GM15510 (cell line): ENCODE measurements around the gene LMAN1L.

ENCODE experiments used
- POLR2A ChIP-seq: IDR thresholded peaks from 3 replicates; pipeline ENCODE4 v1.6.1; 2011; ENCODE audit warnings: borderline replicate concordance; ENCODE audit not compliant: insufficient read length; ENCODE audit errors: extremely low read depth

Gene LMAN1L

DNA sequence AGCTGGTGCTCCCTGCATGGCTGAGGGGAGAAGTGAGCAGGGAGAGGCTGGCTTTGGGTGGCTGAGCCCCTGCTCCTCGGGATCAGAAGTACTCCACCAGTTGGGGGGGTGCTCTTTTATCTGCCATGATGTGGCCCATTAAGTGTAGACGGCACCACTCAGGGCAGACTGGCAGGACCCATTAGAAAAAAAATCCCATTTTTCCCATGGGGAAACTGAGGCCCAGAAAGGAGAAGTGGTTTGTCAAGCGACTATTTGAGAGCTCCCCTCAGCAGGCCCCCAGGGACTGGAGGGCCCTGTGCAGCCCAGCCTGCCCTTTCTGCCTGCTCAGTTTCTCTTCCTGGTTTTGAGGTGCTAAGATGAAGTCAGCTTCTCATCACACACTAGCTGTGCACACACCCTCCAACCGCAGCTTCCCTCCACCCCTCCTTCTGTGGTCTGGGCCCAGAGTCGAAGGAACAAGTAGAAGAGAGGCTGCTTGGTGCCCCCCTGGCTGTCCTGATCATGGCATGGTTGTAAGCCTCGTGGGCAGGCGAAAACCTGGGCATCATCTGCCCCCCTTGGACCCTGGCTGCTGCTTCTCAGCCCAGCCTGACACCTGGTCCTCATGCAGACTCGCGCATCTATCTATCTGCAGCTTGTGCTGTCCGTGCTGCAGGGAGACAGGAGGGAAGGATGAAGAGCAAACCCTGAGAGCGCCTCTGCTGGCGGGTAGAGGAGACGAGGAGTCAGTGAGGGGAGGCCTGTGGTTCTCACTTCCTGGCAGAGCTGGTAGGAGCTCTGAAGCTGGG lies 25.2 kb upstream of the LMAN1L start:
- TF ChIP-seq POLR2A: peak; percentile 34

DNA sequence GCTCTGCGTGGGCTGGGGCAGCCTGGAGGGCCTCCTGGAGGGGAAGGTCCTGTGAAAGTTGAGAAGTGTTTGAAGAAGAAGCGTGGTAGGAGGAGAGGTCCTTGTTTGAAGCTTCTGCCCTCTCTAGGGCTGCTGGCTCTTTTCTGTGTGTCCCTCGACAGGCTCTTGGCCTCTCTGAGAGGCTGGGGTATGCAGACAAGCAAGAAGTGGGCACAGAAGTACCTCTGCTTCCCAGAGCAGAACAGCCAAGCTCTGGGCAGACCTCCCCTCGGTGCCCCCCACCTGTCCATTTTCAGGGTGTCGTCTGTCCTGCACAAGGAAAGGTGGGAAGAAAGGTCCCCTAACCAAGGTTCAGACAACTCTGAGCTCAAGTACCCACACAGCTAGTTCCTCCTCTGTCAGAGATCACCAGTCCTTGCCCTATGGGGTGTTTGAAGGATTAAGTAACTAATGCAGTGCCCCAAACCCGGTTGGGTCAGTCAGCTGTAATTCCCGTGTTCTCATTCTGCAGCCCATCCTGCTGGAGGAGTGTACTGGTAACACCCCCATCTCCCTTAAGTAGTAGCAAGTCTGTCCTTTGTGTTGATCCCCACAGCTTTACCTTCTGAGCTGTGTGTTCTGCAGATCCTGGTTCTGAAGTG lies 24.5 kb upstream of the LMAN1L start:
- peak; percentile 24 for TF ChIP-seq POLR2A

DNA sequence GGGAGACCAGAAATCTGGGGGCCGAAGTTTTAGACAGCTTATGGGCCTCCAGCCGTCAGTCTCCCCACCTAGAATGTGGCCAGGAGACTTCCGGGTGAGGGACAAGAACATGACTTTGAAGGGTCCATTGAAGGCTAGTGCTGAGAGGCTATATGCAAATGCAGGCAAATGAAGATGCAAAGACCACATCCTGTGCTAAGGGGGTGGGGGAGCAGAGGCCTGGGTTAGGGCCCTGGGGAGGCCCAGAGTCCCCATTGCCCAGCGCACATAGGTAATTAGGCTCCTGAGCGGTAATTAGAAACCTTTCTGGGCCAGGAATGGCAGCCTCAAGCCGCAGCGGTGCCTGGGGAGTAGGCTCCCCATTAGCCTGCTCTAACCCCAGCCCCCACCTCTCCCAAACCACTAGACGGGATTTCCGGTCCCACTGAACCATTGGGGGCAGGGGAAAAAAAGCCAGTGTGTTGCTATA lies 23.9 kb upstream of the LMAN1L start:
- TF ChIP-seq POLR2A: peak; percentile 88

DNA sequence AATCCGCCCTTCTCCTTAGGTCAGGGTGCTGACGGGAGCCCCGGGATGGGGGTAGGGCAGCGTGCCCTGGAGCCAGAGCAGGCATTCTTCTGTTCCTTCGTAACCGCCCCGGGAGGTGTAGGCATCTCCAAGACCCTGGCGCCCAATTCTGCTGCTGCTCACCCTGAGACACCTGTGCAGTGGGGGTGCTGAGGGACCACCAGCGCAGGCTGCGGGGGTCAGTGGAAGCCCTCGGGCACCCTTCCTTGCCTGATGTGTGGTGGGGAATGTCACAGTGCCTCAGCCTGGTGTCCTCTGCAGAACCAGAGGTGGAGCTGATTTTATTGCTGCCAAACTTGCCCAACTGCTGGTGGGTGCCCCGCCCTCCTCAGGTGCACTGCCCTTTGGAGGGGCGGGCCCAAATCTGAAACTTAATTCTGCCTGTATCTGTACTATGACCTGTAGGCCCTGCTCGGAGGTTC lies 23.4 kb upstream of the LMAN1L start:
- peak; percentile 54 for TF ChIP-seq POLR2A

DNA sequence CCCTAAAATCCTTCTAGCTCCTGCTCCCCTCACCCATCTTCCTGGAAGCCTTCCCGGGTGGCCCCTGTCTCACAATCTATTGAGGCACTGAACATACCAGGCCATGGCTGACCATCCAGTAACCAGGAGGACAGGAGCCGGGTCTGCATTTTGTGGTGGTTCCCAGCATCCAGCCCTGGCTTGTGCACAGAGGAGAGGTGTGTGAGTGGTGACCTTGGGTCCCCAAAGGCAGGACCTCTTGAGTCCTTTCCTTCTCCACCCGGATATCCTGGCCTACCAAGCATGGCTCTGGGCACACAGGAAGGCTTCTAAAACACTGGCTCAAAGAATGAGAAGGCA lies 22.9 kb upstream of the LMAN1L start:
- TF ChIP-seq POLR2A: no peak

DNA sequence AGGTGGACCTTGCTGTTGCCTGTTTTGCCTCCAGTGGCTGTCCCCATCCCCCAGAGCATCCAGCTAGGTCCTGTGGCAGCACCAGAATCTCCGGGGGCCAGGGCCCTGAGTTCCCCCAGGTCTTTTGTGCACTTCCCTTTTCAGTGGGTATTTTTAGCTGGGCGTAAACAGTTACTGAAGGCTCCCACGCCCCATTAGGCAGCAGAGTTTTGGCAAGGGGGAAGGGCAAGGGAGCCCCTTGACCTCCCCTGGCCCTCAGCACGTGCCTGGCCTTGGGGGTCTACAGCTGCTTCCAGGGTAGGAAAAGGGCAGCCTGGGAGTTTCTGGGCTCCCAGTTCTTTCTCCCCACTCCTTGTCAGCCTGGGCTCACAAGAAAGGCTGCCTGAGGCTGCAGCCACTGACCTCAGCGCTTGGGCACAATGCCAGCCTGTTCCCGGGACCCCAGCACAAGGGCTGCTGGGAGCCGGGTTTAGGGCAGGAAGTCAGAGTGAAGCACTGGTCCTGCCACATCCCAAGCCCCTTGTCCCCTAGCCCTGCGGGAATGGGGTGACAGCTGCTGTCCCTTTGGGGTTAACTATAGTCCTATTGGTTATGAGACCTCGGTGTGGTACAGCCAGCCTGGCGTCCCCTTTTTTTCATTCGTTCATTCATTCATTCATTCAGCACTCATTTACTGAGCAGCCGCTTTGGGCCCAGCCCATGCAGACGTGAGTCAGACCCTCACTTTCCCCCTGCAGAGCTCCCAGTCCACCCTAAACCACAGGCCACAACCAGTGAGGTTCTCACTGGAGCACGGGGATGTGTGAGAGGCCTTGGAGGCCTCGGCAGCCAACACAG lies 22.3 kb upstream of the LMAN1L start:
- no peak for TF ChIP-seq POLR2A

DNA sequence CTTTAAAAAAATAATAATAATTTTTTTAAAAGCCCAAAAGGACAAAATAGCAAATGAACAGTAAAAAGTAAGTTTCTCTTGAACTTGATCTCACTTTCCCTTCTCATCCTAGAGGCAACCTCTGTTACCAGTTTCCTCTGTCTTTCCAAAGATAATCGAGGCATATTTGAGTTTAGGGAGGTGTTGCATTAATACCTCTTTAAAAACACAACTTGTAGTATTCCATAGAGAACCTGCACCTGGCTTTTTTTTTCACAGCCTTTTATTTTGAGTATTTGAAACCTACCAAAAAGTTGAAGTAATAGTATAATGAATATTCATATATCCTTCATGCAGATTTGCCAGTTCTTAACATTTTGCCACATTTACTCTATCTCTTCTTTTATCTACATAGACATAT lies 21.6 kb upstream of the LMAN1L start:
- TF ChIP-seq POLR2A: no peak

DNA sequence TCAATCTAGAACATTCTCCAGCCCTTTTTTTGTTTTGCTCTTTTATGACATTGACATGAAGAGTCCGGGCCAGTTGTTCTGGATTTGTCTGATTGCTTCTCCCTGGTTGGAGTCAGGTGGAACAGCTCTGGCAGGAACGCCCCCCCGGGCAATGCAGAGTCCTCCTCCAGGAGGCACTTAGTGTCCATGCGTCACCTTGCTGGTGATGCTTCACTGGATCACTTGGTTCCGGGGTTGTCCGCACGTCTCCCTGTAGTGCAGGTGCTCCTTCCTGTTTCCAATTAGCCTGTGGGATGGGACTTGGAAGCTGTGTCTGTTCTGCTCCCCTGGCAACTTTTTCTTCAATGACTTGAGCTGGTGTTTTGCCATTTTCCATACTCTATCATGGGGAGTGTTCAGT lies 21.0 kb upstream of the LMAN1L start:
- TF ChIP-seq POLR2A: no peak

DNA sequence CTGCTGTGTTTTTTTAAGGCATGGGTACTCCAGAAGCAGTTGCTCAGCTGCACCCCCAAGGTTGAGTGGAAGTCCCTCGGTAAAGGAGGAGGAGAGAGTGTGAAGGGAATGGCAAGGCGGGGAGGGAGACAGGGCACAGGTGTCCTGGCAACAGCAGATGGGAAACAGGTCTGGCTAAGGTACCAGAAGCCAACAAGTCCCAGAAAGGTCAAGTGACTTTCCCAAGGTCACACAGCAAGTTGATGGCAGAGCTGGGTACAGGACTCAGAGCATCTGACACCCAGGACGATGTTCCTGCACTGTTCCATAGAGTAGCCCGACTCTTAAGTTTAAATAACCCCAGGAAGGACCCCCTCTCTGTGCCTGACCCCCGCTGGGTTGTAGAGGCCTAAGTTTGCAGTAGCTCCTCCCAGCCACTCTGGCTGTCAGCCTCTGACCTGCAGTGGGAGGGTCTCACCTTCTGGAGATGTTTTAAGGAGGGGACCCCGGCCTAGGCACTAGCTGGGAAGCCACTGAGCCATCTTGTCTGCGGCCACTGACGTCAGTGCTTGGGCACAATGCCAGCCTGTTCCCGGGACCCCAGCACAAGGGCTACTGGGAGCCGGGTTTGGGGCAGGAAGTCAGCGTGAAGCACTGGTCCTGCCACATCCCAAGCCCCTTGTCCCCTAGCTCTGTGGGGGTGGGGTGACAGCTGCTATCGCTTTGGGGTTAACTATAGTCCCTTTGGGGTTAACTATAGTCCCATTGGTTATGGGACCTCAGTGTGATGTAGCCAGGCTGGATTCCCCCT lies 20.2 kb upstream of the LMAN1L start:
- TF ChIP-seq POLR2A: no peak

DNA sequence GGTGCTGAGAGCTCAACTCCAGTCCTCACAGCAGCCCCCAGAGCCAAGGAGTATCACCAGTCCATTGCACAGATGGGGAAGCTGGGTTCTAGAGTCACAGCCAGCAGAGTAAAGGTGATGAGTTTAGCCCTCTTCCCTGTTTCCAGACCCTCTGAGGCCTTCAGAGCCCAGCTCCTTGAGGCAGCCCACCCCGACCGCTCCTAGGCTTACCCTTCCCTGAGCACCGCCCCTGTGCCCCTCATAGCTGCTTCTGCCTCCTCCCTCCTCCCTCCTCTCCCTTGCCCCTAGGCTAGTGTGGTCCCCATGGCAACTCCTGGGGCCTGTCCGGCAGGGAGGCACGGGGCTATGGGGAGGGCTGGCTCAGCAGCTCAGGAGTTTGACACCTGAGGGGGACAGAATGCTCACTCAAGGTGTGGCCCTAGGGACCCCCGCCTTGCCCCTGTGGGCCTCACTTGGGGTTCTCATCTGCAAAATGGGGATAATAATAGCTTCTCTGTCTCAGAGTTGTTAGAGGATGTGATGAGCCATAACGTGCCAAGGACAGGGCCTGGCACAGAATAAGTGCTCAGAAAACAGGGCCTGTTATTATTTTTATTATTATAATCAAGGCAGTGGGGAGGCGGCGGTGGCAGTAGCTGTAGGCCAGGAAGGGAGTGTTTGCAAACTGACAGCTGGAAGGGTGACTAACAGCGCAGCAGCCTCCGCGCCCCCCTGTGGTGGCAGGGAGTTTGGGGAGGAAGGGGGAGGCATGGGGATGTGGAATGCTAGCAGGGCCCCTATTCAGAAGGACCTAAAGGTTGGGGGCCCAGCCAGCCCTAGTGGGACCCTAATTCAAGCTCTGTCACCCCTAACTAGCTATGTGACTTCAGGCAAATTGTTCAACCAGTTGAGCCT lies 19.3 kb upstream of the LMAN1L start:
- no peak for TF ChIP-seq POLR2A

DNA sequence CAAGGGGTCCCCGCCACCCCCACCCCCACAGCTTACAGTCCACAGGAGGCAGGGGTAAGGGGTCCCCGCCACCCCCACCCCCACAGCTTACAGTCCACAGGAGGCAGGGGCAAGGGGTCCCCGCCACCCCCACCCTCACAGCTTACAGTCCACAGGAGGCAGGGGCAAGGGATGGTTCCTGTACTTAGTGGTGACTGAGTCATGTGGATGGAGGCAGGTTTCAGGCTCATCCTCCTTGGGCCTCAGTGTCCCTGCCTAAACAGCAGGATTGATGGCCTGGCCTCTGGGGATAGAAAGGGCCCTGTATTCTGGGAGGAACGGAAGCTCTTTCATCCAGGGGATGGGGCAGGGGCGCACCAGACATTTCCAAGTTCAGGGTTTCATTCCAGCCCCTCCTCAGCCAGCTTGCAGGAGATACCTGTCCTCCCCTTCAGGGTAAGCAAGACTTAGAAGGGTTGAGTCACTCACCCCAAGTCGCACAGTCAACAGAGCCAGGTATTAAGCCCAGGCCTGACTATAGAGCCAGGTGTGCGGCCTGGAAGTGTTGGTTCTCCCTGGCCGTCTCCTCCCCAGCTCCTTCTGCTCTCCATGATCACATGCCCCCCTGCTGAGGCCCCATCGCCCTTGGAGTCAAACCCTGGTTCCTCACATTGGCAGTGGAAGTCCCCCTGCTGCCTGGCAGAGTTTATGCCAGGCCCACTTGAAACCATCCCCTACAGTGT lies 18.2 kb upstream of the LMAN1L start:
- TF ChIP-seq POLR2A: no peak

DNA sequence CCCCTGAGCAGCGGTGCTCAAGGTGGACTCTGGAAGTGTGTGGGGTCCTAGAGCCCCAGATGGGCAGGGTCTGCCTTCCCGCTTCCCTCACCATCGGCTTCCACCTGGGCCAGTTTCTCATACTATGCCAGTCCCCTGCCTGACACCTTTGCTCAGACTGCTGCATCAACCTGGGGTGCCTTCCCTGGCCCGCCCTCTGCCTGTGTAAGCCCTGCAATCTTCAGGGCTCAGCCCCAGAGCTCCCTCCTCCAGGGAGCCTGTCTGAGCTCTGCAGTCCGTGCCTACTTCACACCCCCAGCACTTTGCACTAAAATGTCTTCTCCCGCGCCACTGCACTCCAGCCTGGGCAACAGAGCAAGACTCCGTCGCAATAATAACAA lies 17.7 kb upstream of the LMAN1L start:
- no peak for TF ChIP-seq POLR2A
